OCI-LY7 (cell line): Measurements from ENCODE around the gene IFFO2. TPM values are rescaled to one million over a fixed set of nuclear protein-coding genes. Genes with fewer than 3 reads are reported as not detected.

Experiments used
- BruUV-seq: library from RNA; stranded (reverse); fragments of 400-500 nt; replicated peaks from 2 replicates; lab custom pipeline; 2021; lab: Mats Ljungman, UMichigan
- CTCF ChIA-PET: fragments of 300-600 bp; sonication (Branson Sonifier 250); formaldehyde crosslinking; loops from one replicate; lab custom pipeline; 2022; ENCODE audit warnings: antibody characterized with exemption; ENCODE audit not compliant: unreplicated experiment; lab: Charles Lee
- POLR2A ChIA-PET: fragments of 300-600 bp; sonication (Branson Sonifier 250); formaldehyde crosslinking; loops from one replicate; lab custom pipeline; 2022; ENCODE audit warnings: antibody characterized with exemption; lab: Charles Lee
- DNase-seq: peaks from one replicate; pipeline ENCODE4 v3.0.0-alpha.2; 2015; ENCODE audit warnings: low spot score
- H2AFZ ChIP-seq: fragments of 200-600 bp; sonication (generic), shearing (Covaris generic); 2 replicates; pipeline ENCODE4 v1.6.1; 2014; ENCODE audit warnings: mild to moderate bottlenecking, antibody characterized with exemption, low read length, moderate library complexity
- H3K27ac ChIP-seq: fragments of 200-600 bp; sonication (generic); 2 replicates; pipeline ENCODE4 v1.5.1; 2014; ENCODE audit warnings: mixed run types, low read depth, mild to moderate bottlenecking, moderate library complexity, low read length, inconsistent platforms; ENCODE audit not compliant: poor library complexity, severe bottlenecking
- H3K36me3 ChIP-seq: fragments of 200-600 bp; sonication (generic); 2 replicates; pipeline ENCODE4 v1.6.1; 2014; ENCODE audit warnings: mild to moderate bottlenecking, antibody characterized with exemption, low read length, moderate library complexity, mixed read lengths; ENCODE audit not compliant: insufficient read depth
- H3K4me1 ChIP-seq: fragments of 200-600 bp; sonication (generic); 2 replicates; pipeline ENCODE4 v1.5.1; 2014; ENCODE audit warnings: mild to moderate bottlenecking, low read length; ENCODE audit not compliant: insufficient read depth, poor library complexity, severe bottlenecking
- H3K4me2 ChIP-seq: fragments of 200-600 bp; sonication (generic); 2 replicates; pipeline ENCODE4 v1.6.1; 2014; ENCODE audit warnings: mild to moderate bottlenecking, low read length
- H3K4me3 ChIP-seq: fragments of 200-600 bp; sonication (generic); 2 replicates; pipeline ENCODE4 v1.5.1; 2014; ENCODE audit warnings: mild to moderate bottlenecking, low read depth, low read length; ENCODE audit not compliant: poor library complexity, severe bottlenecking
- H3K79me2 ChIP-seq: fragments of 200-600 bp; sonication (generic); 2 replicates; pipeline ENCODE4 v1.6.1; 2016; ENCODE audit warnings: low read depth, mild to moderate bottlenecking, low read length, moderate library complexity, mixed read lengths; ENCODE audit not compliant: insufficient read depth
- H3K9me2 ChIP-seq: fragments of 200-600 bp; sonication (generic); 2 replicates; pipeline ENCODE4 v1.6.1; 2016; ENCODE audit warnings: mild to moderate bottlenecking, low read length, mixed read lengths; ENCODE audit not compliant: insufficient read depth
- H3K9me3 ChIP-seq: fragments of 200-600 bp; sonication (generic); 2 replicates; pipeline ENCODE4 v1.6.1; 2014; ENCODE audit warnings: mild to moderate bottlenecking, mixed run types, low read length, mixed read lengths
- H4K20me1 ChIP-seq: fragments of 200-600 bp; sonication (generic); 2 replicates; pipeline ENCODE4 v1.6.1; 2014; ENCODE audit warnings: mild to moderate bottlenecking, antibody characterized with exemption, low read length, moderate library complexity, mixed read lengths; ENCODE audit not compliant: insufficient read depth
- CTCF ChIP-seq: fragments of 200-600 bp; sonication (generic); conservative IDR thresholded peaks from 2 replicates; pipeline ENCODE4 v1.5.1; 2014; ENCODE audit warnings: mild to moderate bottlenecking, antibody characterized with exemption, low read length, moderate library complexity, mixed read lengths
- EZH2phosphoT487 ChIP-seq: fragments of 200-600 bp; sonication (generic); IDR thresholded peaks from 2 replicates; pipeline ENCODE4 v1.6.1; 2018; ENCODE audit warnings: low read depth, borderline replicate concordance, mild to moderate bottlenecking, mixed run types, antibody characterized with exemption, low read length, moderate library complexity, mixed read lengths
- intact Hi-C: fragments of 100-400 bp; cut with micrococcal nuclease; formaldehyde crosslinking; loops from one replicate; pipeline ENCODE4 v1.10.0; 2022; ENCODE audit not compliant: unreplicated experiment
- total RNA-seq, 2 experiments: library from RNA; depleted of rRNA in 1 of 2; stranded (reverse); fragments of >200 nt in 1 of 2; shearing (Covaris generic) in 1 of 2; gene quantifications; 2 replicates each; pipeline ENCODE4 v1.2.3, GENCODE V29; 2014 to 2022

The IFFO2 gene
- total RNA-seq, 2 experiments from 2014 or later: 0.06 to 0.44 TPM

- CTCF ChIA-PET: interaction anchor here (0.6 to 1.0 kb wide), 2 partner anchors 9 to 211 kb away, joined by 3 read pairs; no protein-coding TSS in a partner anchor
- intact Hi-C loops: loop anchor here (5.0 kb wide), 1 partner anchor 278 kb away; no protein-coding TSS in a partner anchor
- no peak overlapping the region for H2AFZ ChIP-seq
- no peaks in the 10 kb centered on the region for H3K36me3 ChIP-seq
- no peak overlapping the region for H3K4me2 ChIP-seq
- POLR2A ChIA-PET: no interaction called here
- no peak overlapping the region for H3K4me3 ChIP-seq
- TF ChIP-seq EZH2phosphoT487 (no peak), CTCF (peak; percentile 83)
- H3K4me1 ChIP-seq: no peaks in the 10 kb centered on the region
- no peaks in the 10 kb centered on the region for H3K9me3 ChIP-seq
- H3K79me2 ChIP-seq: no peaks in the 10 kb centered on the region
- no peak overlapping the region for H3K27ac ChIP-seq
- H3K9me2 ChIP-seq: no peaks in the 10 kb centered on the region
- no peaks in the 10 kb centered on the region for H4K20me1 ChIP-seq
- BruUV-seq: no TSS peak
- peak; percentile 66 for DNase-seq
Measured at GRCh38 chr1:18875107-18875795, 81.2 kb downstream of the IFFO2 start.

GRCh38 chr1:18874600-18874999, 81.9 kb downstream of the IFFO2 start:
- TF ChIP-seq EZH2phosphoT487: no peak
- TF ChIP-seq CTCF: no peak
- no peaks in the 10 kb centered on the region for H3K9me2 ChIP-seq
- BruUV-seq: no TSS peak
- H3K36me3 ChIP-seq: no peaks in the 10 kb centered on the region
- CTCF ChIA-PET: interaction anchor here (1.0 kb wide), 1 partner anchor 10 kb away, joined by 3 read pairs; no protein-coding TSS in a partner anchor
- H2AFZ ChIP-seq: no peak overlapping the region
- H3K79me2 ChIP-seq: no peaks in the 10 kb centered on the region
- POLR2A ChIA-PET: no interaction called here
- H4K20me1 ChIP-seq: no peaks in the 10 kb centered on the region
- no peak overlapping the region for H3K27ac ChIP-seq
- H3K9me3 ChIP-seq: no peaks in the 10 kb centered on the region
- H3K4me3 ChIP-seq: no peak overlapping the region
- H3K4me1 ChIP-seq: no peaks in the 10 kb centered on the region
- no peak overlapping the region for H3K4me2 ChIP-seq
- intact Hi-C loops: no loop called here
- no peak for DNase-seq

- BruUV-seq: no TSS peak
Measured at GRCh38 chr1:18874036-18874435, 82.4 kb downstream of the IFFO2 start.

More at GRCh38 chr1:18874036-18874435, 82.4 kb downstream of the IFFO2 start:
- no peak overlapping the region for H3K4me2 ChIP-seq
- no peaks in the 10 kb centered on the region for H3K79me2 ChIP-seq
- TF ChIP-seq EZH2phosphoT487: no peak
- TF ChIP-seq CTCF: no peak
- intact Hi-C loops: no loop called here
- no peak overlapping the region for H3K27ac ChIP-seq
- POLR2A ChIA-PET: no interaction called here
- no peak overlapping the region for H2AFZ ChIP-seq
- H4K20me1 ChIP-seq: no peaks in the 10 kb centered on the region
- CTCF ChIA-PET: no interaction called here
- H3K9me3 ChIP-seq: no peaks in the 10 kb centered on the region
- no peaks in the 10 kb centered on the region for H3K4me1 ChIP-seq
- no peaks in the 10 kb centered on the region for H3K9me2 ChIP-seq
- H3K36me3 ChIP-seq: no peaks in the 10 kb centered on the region
- H3K4me3 ChIP-seq: no peak overlapping the region
- no peak for DNase-seq
